ENCODE measurements around the gene GPR37.

DNA sequence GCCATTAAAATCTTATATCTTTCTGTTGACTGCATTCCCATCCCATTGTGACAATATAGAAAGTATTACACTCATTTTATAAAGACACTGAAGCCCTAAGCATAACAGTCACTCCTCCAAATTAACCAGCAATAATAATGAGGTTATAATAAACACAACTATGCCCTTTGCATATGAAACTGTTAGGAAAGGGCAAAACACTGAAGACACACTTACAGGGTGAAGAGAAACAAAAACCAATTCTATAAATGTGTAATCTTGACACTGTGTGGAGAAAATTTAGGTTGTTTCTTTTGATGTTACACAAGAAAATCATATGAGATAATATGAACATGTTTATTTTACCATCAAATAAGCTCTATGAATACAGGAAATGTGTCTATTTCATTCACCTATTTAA, 14.0 kb upstream of the GPR37 start:
- TF ChIP-seq CTCF (IDR thresholded peaks at IDR 0.05; ENCODE audit: low read depth, low read length, poor library complexity, severe bottlenecking), result no peak
- no peak for TF ChIP-seq EZH2phosphoT487 (IDR thresholded peaks at IDR 0.05; ENCODE audit: borderline replicate concordance, low read length)

All from DOHH2 (cell line).